Measurements from ENCODE around the gene RARA. TPM values are rescaled to one million over a fixed set of nuclear protein-coding genes. Genes with fewer than 3 reads are reported as not detected.

RARA gene
- total RNA-seq, 2 donors from 2014 or later: 22.7 to 27.6 TPM

DNA sequence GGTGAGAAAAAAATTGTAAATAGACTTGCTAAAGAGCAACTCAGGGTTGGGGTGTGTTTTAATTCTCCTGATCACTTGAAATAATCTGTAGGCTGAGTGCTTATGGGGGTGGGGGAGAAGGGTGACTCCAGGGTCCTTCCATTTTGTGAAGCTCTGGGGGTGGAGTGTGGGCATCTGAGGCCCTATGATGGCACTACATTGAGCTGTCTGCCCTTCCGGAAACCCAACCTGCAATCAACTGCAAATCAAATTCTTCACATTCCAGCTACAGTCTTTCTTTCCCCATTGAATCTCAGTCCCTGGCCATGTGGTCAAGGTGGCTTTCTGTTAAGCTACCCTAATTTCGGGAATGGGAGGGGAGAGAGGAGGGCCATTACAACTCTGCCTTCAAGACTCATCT, 27.3 kb upstream of the RARA start:
- no peak overlapping the region for H3K27ac ChIP-seq (ENCODE audit: low read depth, low read length)
- peak; percentile 78 for DNase-seq
- peak overlapping the region; percentile 87 for H3K27ac Mint-ChIP-seq
- H3K9ac ChIP-seq (ENCODE audit: extremely low read depth, low read length, poor library complexity, severe bottlenecking): no peak overlapping the region
- no peaks in the 10 kb centered on the region for H3K4me1 Mint-ChIP-seq
- H3K9me3 ChIP-seq (ENCODE audit: control insufficient read depth, low read length): no peaks in the 10 kb centered on the region
- H3K4me3 ChIP-seq (ENCODE audit: low read length): no peak overlapping the region
- WGBS, 2 experiments (ENCODE audit: insufficient coverage in 1 of 2, insufficient read length in 1 of 2): 78 to 80% methylated on average over 1 to 2 of the region's 2 CpGs
- H3K4me1 ChIP-seq (ENCODE audit: control insufficient read depth, insufficient read depth, low read length): no peaks in the 10 kb centered on the region
- H3K27me3 Mint-ChIP-seq (ENCODE audit: insufficient read depth): no peaks in the 10 kb centered on the region
- H3K27me3 ChIP-seq (ENCODE audit: control insufficient read depth, insufficient read depth, low read length, poor library complexity, severe bottlenecking): no peaks in the 10 kb centered on the region
- peaks cover 52% of the 10 kb centered on the region for H3K36me3 Mint-ChIP-seq (ENCODE audit: low read depth)
- TF ChIP-seq CTCF (conservative IDR thresholded peaks at IDR 0.05): no peak
- no peaks in the 10 kb centered on the region for H3K9me3 Mint-ChIP-seq
- H3K4me3 Mint-ChIP-seq: no peak overlapping the region
- H3K36me3 ChIP-seq (ENCODE audit: control insufficient read depth, insufficient read depth, low read length): peaks cover 37% of the 10 kb centered on the region

DNA sequence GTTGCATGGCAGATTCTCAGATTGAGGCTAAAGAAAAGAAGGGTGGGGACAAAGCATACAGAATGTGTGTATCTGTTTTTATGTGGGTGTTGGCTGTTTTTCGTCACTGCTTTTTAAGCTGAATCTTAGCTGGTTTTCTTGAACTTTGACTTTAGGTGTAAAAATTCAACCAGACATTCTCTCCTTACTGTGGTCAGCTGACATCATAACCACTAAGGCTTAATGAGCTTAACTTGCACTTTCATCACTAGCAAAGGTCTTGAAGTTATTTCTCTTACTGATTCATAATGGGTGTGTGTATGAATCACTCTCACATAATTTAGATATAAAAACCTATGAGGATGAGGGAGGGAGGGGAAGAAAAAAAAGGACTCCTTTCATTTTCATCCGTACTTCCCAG, 25.3 kb upstream of the RARA start:
- peaks cover 19% of the 10 kb centered on the region for H3K36me3 ChIP-seq (ENCODE audit: control insufficient read depth, insufficient read depth, low read length)
- Mint-ChIP-seq H3K36me3 (ENCODE audit: low read depth) (peaks cover 35% of the 10 kb centered on the region), H3K9me3 (no peaks in the 10 kb centered on the region), H3K4me3 (no peak overlapping the region), H3K27me3 (ENCODE audit: insufficient read depth) (no peaks in the 10 kb centered on the region), H3K27ac (no peak overlapping the region), H3K4me1 (peaks cover 1% of the 10 kb centered on the region)
- no peak overlapping the region for H3K4me3 ChIP-seq (ENCODE audit: low read length)
- no peaks in the 10 kb centered on the region for H3K4me1 ChIP-seq (ENCODE audit: control insufficient read depth, insufficient read depth, low read length)
- no peak for TF ChIP-seq CTCF (conservative IDR thresholded peaks at IDR 0.05)
- no peak overlapping the region for H3K27ac ChIP-seq (ENCODE audit: low read depth, low read length)
- no peak overlapping the region for H3K9ac ChIP-seq (ENCODE audit: extremely low read depth, low read length, poor library complexity, severe bottlenecking)
- DNase-seq: no peak
- WGBS, 2 experiments (ENCODE audit: insufficient coverage in 1 of 2, insufficient read length in 1 of 2): 100% methylated on average over 1 of the region's 2 CpGs
- no peaks in the 10 kb centered on the region for H3K9me3 ChIP-seq (ENCODE audit: control insufficient read depth, low read length)
- H3K27me3 ChIP-seq (ENCODE audit: control insufficient read depth, insufficient read depth, low read length, poor library complexity, severe bottlenecking): no peaks in the 10 kb centered on the region

- H3K27ac Mint-ChIP-seq: no peak overlapping the region
- H3K27me3 Mint-ChIP-seq (ENCODE audit: insufficient read depth): no peaks in the 10 kb centered on the region
- H3K9me3 Mint-ChIP-seq: no peaks in the 10 kb centered on the region
- Histone ChIP-seq H3K9me3 (ENCODE audit: control insufficient read depth, low read length) (no peaks in the 10 kb centered on the region), H3K36me3 (ENCODE audit: control insufficient read depth, insufficient read depth, low read length) (peaks cover 18% of the 10 kb centered on the region), H3K4me3 (ENCODE audit: low read length) (no peak overlapping the region), H3K9ac (ENCODE audit: extremely low read depth, low read length, poor library complexity, severe bottlenecking) (no peak overlapping the region), H3K27ac (ENCODE audit: low read depth, low read length) (no peak overlapping the region), H3K27me3 (ENCODE audit: control insufficient read depth, insufficient read depth, low read length, poor library complexity, severe bottlenecking) (no peaks in the 10 kb centered on the region), H3K4me1 (ENCODE audit: control insufficient read depth, insufficient read depth, low read length) (no peaks in the 10 kb centered on the region)
- H3K4me3 Mint-ChIP-seq: no peak overlapping the region
- H3K4me1 Mint-ChIP-seq: peaks cover 1% of the 10 kb centered on the region
- H3K36me3 Mint-ChIP-seq (ENCODE audit: low read depth): peaks cover 31% of the 10 kb centered on the region
- TF ChIP-seq CTCF (conservative IDR thresholded peaks at IDR 0.05): peak; percentile 31
- 78% methylated on average over 1 of the region's 2 CpGs; no CpG with 5 or more reads in 1 of the 2 experiments for WGBS, 2 experiments (ENCODE audit: insufficient coverage in 1 of 2, insufficient read length in 1 of 2)
- DNase-seq: no peak
These were observed 24.8 kb upstream of the RARA start for GRCh38 chr17:40284085-40284713.
